Measurements from ENCODE around the gene MME. TPM values are rescaled to one million over a fixed set of nuclear protein-coding genes. Genes with fewer than 3 reads are reported as not detected.
"Not testable (repeated sequence)": the region's sequence is repeated elsewhere in the genome, so short reads cannot be mapped to it uniquely, and the experiment has no call there.

Gene MME
- total RNA-seq, 1 donor from 2014 or later, result 18.4 TPM

DNA sequence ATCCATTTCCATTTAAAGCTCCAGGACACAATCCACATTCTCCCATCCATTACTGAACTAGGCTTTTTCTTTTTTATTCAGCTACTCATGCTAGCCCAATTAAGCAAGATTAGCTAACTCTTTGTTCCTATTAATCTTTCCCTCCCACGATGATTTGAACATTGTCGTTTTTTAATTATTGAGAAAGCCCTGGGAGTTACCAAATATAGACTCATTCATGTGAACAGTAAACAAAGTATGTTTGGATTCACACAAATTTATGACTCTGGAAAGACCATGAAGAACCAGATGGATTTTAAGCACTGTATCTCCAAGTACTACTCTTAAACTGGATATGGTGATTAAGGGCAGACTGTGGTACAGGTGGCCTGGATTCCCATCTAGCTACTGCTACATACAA lies 131.1 kb downstream of the MME start:
- DNase-seq (ENCODE audit: extremely low spot score in 2 of 2), result no peak
- intact Hi-C loops (cut with DNase I), result no loop called here
- H3K36me3 ChIP-seq, result no peaks in the 10 kb centered on the region
- H3K9me3 ChIP-seq, result no peaks in the 10 kb centered on the region
- H3K27me3 ChIP-seq, result no peaks in the 10 kb centered on the region
- TF ChIP-seq, protein P1, sequence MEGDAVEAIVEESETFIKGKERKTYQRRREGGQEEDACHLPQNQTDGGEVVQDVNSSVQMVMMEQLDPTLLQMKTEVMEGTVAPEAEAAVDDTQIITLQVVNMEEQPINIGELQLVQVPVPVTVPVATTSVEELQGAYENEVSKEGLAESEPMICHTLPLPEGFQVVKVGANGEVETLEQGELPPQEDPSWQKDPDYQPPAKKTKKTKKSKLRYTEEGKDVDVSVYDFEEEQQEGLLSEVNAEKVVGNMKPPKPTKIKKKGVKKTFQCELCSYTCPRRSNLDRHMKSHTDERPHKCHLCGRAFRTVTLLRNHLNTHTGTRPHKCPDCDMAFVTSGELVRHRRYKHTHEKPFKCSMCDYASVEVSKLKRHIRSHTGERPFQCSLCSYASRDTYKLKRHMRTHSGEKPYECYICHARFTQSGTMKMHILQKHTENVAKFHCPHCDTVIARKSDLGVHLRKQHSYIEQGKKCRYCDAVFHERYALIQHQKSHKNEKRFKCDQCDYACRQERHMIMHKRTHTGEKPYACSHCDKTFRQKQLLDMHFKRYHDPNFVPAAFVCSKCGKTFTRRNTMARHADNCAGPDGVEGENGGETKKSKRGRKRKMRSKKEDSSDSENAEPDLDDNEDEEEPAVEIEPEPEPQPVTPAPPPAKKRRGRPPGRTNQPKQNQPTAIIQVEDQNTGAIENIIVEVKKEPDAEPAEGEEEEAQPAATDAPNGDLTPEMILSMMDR (IDR thresholded peaks at IDR 0.05), result no peak
- TF ChIP-seq POLR2A (IDR thresholded peaks at IDR 0.05), result no peak
- no peak for TF ChIP-seq POLR2AphosphoS5 (IDR thresholded peaks at IDR 0.05; ENCODE audit: insufficient read depth in 1 of 2, low read depth in 1 of 2)
- H3K4me1 ChIP-seq, result no peaks in the 10 kb centered on the region
- no peak overlapping the region for H3K27ac ChIP-seq
- H3K4me3 ChIP-seq, result no peak overlapping the region

DNA sequence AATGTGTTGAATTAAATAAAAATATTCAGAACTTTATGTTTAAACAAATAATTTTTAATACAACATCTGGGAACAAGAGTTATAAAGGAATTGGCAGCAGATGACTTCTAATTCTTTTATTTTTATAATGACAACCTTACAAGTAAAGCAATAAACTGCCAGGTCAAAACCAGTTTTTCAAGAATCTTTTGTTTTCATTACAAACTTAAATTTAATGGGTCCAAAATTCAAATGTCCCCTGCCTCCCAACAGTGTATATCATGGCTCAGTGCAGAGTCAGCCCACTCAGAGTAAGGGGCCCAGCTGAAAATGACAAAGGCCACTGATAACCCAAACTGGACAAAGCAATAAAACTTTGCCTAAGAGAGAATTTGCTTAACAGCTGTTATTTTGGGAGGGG lies 131.8 kb downstream of the MME start:
- no peaks in the 10 kb centered on the region for H3K4me1 ChIP-seq
- H3K36me3 ChIP-seq, result no peaks in the 10 kb centered on the region
- no peak overlapping the region for H3K4me3 ChIP-seq
- H3K27ac ChIP-seq, result no peak overlapping the region
- no peak for DNase-seq (ENCODE audit: extremely low spot score in 2 of 2)
- TF ChIP-seq, protein P1 (IDR thresholded peaks at IDR 0.05), result no peak
- TF ChIP-seq POLR2A (IDR thresholded peaks at IDR 0.05) (no peak), POLR2AphosphoS5 (IDR thresholded peaks at IDR 0.05; ENCODE audit: insufficient read depth in 1 of 2, low read depth in 1 of 2) (no peak)
- H3K9me3 ChIP-seq, result no peaks in the 10 kb centered on the region
- H3K27me3 ChIP-seq, result no peaks in the 10 kb centered on the region
- intact Hi-C loops (cut with DNase I), result no loop called here

- H3K9me3 ChIP-seq; DNase-seq (ENCODE audit: extremely low spot score in 2 of 2); H3K27me3 ChIP-seq; H3K36me3 ChIP-seq; intact Hi-C loops (cut with DNase I); H3K4me1 ChIP-seq; H3K27ac ChIP-seq; H3K4me3 ChIP-seq: not testable (repeated sequence)
Measured at GRCh38 chr3:155216007-155216406, 135.9 kb downstream of the MME start.

DNA sequence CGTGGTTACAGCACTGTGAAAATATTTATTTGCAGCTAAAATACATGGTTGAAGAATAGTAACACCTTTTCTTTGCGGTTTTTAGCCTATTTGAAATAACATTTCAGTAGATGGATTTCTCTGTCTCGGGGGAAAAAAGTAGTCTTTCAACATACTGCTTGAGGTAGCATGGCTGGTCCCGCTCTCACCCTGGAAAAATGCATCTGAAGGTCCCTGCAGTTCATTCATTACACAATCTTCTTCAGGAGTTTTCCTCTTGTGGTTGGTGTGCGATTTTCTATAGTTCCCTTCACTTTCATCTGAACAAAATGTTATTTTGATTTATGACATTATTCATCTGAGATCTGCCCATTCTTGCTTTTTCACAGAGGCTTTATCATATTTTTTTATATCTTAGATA lies 137.5 kb downstream of the MME start:
- Histone ChIP-seq H3K4me1 (no peaks in the 10 kb centered on the region), H3K27me3 (no peaks in the 10 kb centered on the region), H3K27ac (no peak overlapping the region), H3K36me3 (no peaks in the 10 kb centered on the region), H3K9me3 (no peaks in the 10 kb centered on the region), H3K4me3 (no peak overlapping the region)
- DNase-seq (ENCODE audit: extremely low spot score in 2 of 2), result no peak
- TF ChIP-seq POLR2AphosphoS5 (IDR thresholded peaks at IDR 0.05; ENCODE audit: insufficient read depth in 1 of 2, low read depth in 1 of 2) (no peak), POLR2A (IDR thresholded peaks at IDR 0.05) (no peak)
- TF ChIP-seq, protein P1 (IDR thresholded peaks at IDR 0.05), result no peak
- intact Hi-C loops (cut with DNase I), result no loop called here

DNA sequence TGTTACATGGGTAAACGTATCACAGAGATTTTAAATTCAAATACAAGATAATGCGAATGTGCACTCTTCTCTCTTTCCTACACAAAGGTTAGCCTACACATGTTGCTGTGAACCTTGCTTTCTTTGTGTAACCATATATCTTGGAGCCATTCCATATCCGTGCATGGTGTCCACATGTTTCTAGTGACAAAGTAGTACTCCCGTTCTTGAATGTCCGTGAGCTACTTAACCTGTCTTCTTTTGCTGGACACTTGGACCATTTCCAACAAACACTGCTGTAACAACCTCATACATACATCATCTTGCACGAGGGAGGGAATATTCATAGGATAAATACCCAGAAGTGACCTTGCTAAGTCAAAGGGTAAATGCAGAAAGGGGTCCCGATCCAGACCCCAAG lies 138.3 kb downstream of the MME start:
- H3K27me3 ChIP-seq, result no peaks in the 10 kb centered on the region
- TF ChIP-seq, protein P1 (IDR thresholded peaks at IDR 0.05), result no peak
- TF ChIP-seq POLR2A (IDR thresholded peaks at IDR 0.05) (no peak), POLR2AphosphoS5 (IDR thresholded peaks at IDR 0.05; ENCODE audit: insufficient read depth in 1 of 2, low read depth in 1 of 2) (no peak)
- no peak for DNase-seq (ENCODE audit: extremely low spot score in 2 of 2)
- no peaks in the 10 kb centered on the region for H3K36me3 ChIP-seq
- no peak overlapping the region for H3K27ac ChIP-seq
- intact Hi-C loops (cut with DNase I), result no loop called here
- H3K4me3 ChIP-seq, result no peak overlapping the region
- no peaks in the 10 kb centered on the region for H3K9me3 ChIP-seq
- H3K4me1 ChIP-seq, result no peaks in the 10 kb centered on the region

DNA sequence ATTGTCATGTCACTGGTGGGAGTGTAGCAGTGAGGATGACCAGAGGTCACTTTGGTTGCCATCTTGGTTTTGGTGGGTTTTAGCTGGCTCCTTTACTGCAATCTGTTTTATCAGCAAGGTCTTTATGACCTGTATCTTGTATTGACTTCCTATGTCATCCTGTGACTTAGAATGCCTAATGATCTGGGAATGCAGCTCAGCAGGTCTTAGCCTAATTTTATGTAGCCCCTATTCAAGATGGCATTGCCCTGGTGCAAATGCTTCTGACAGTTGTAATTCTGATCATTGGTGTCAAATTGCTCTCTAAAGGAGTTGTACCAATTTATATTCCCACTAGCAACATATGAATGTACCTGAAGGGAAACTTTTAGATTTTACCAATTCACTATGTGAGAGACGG lies 139.0 kb downstream of the MME start:
- H3K36me3 ChIP-seq, result no peaks in the 10 kb centered on the region
- no peak for DNase-seq (ENCODE audit: extremely low spot score in 2 of 2)
- no peaks in the 10 kb centered on the region for H3K4me1 ChIP-seq
- H3K27me3 ChIP-seq, result no peaks in the 10 kb centered on the region
- intact Hi-C loops (cut with DNase I), result no loop called here
- H3K4me3 ChIP-seq, result no peak overlapping the region
- H3K9me3 ChIP-seq, result no peaks in the 10 kb centered on the region
- no peak overlapping the region for H3K27ac ChIP-seq
- TF ChIP-seq POLR2AphosphoS5 (IDR thresholded peaks at IDR 0.05; ENCODE audit: insufficient read depth in 1 of 2, low read depth in 1 of 2) (no peak), POLR2A (IDR thresholded peaks at IDR 0.05) (no peak)
- TF ChIP-seq, protein P1 (IDR thresholded peaks at IDR 0.05), result no peak

Measured in vagina (tissue), 2 donors.